ENCODE results near the gene LCE4A.

- TF ChIP-seq CTCF (IDR thresholded peaks at IDR 0.05) (no peak), MAX (IDR thresholded peaks at IDR 0.05) (no peak), CHD2 (IDR thresholded peaks at IDR 0.05; ENCODE audit: low read length, partially characterized antibody) (no peak), RAD21 (conservative IDR thresholded peaks at IDR 0.05 in 1 of 2, IDR thresholded peaks at IDR 0.05 in 1 of 2) (no peak), CEBPB (IDR thresholded peaks at IDR 0.05) (no peak), HDAC2 (IDR thresholded peaks at IDR 0.05) (no peak), POLR2A (IDR thresholded peaks at IDR 0.05; ENCODE audit: low read length) (no peak), NR3C1 (IDR thresholded peaks at IDR 0.05) (no peak), JUNB (IDR thresholded peaks at IDR 0.05) (no peak), ZC3H11A (IDR thresholded peaks at IDR 0.05) (no peak)
Observed at GRCh38 chr1:152737997-152738396, 30.0 kb downstream of the LCE4A start.

All from A549 (cell line).